Mammary epithelial cell (primary cell): ENCODE measurements around the gene KRTAP5-10.
"Not testable (repeated sequence)": the region's sequence is repeated elsewhere in the genome, so short reads cannot be mapped to it uniquely, and the experiment has no call there.

Source experiments
- EZH2 ChIP-seq: IDR thresholded peaks from 2 replicates; pipeline ENCODE4 v1.6.1; 2012; ENCODE audit warnings: low read length, inconsistent platforms, borderline replicate concordance
- TF ChIP-seq, protein P1 (sequence below), 2 donors: IDR thresholded peaks in 1 of 2; conservative IDR thresholded peaks in 1 of 2; 2 replicates each; pipeline ENCODE4 v1.5.1; 2011 to 2012; ENCODE audit warnings: inconsistent platforms in 2 of 2, low read length in 2 of 2, mild to moderate bottlenecking in 2 of 2, control low read depth in 1 of 2, low read depth in 1 of 2; ENCODE audit not compliant: insufficient read depth in 1 of 2; ENCODE audit errors: extremely low read depth in 1 of 2

DNA sequence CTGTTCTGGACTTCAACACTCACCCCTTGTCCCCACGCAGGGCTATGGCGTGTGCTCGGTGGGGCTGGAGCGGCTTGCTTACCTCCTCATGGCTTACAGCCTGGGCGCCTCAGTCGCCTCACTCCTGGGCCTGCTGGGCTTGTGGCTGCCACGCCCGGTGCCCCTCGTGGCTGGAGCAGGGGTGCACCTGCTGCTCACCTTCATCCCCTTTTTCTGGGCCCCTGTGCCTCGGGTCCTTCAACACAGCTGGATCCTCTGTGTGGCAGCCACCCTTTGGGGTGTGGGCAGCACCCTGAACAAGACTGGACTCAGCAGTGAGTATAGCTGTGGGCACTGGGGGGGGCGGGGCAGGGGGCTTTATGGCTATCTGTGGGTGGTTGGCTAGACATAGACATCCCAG lies 37.9 kb downstream of the KRTAP5-10 start:
- TF ChIP-seq, protein P1, sequence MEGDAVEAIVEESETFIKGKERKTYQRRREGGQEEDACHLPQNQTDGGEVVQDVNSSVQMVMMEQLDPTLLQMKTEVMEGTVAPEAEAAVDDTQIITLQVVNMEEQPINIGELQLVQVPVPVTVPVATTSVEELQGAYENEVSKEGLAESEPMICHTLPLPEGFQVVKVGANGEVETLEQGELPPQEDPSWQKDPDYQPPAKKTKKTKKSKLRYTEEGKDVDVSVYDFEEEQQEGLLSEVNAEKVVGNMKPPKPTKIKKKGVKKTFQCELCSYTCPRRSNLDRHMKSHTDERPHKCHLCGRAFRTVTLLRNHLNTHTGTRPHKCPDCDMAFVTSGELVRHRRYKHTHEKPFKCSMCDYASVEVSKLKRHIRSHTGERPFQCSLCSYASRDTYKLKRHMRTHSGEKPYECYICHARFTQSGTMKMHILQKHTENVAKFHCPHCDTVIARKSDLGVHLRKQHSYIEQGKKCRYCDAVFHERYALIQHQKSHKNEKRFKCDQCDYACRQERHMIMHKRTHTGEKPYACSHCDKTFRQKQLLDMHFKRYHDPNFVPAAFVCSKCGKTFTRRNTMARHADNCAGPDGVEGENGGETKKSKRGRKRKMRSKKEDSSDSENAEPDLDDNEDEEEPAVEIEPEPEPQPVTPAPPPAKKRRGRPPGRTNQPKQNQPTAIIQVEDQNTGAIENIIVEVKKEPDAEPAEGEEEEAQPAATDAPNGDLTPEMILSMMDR (conservative IDR thresholded peaks at IDR 0.05 in 1 of 2, IDR thresholded peaks at IDR 0.05 in 1 of 2; ENCODE audit: extremely low read depth in 1 of 2, insufficient read depth in 1 of 2, low read depth in 1 of 2, low read length in 2 of 2), result not testable (repeated sequence)
- TF ChIP-seq EZH2, result not testable (repeated sequence)
